ENCODE measurements around the gene EPM2A. TPM values are rescaled to one million over a fixed set of nuclear protein-coding genes. Genes with fewer than 3 reads are reported as not detected.

The EPM2A gene
- total RNA-seq = 14.0 TPM

DNA sequence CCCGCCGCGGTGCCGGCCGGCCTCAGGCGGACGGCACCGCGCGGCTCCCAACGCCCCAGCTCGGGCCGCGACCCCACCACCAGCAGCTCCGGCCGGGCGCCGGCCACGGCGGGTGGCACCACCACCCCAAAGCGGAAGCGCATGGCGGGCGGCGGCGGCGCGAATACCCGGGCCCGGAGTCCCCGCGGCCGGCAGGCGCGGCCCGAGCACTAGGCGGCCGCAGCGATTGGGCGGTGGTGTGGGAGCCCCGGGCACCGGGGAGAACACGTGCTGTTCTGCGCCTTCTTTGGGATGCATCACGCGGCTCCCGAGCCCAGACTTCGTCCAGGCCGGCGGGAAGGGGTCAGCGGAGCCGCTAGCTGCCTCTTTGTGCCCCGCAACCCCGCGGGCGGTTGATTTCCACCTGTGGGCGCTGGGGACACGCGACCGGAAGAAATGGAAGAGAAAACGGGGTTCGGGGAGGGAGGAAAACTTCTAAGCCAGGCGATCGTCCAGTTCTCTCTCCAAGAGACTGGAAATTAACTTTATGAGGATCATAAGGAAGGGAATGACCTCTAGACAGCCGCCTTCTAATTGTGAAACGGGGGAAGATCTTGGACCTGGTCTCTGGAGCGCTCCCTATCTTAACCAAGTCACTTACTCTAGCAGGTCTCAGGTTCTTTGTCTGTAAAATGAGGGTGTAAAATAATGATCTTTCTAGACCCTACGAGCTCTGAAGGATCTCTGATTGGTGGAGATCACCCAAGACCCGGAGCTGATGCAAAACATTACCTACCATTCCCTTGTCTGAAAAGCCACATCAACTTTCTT, at the start of gene EPM2A:
Gene EPM2A (minus strand): TSS at position 165 of the 810 bp plus-strand sequence. CDS start 22 bp downstream, at position 143.
- peak in 1 of 2 donors; percentile 89 for DNase-seq (ENCODE audit: extremely low spot score in 2 of 2)
- Histone ChIP-seq H3K4me1 (peaks cover 10% of the 10 kb centered on the region), H3K9me3 (no peaks in the 10 kb centered on the region), H3K4me3 (peak within 1 kb of the TSS; percentile 74 to 80), H3K27me3 (no peaks in the 10 kb centered on the region), H3K36me3 (no peaks in the 10 kb centered on the region), H3K27ac (peak within 1 kb of the TSS; percentile 95)
- TF ChIP-seq POLR2AphosphoS5 (IDR thresholded peaks at IDR 0.05; ENCODE audit: insufficient read depth in 1 of 2, low read depth in 1 of 2) = peak; percentile 13 to 79
- TF ChIP-seq, protein P1, sequence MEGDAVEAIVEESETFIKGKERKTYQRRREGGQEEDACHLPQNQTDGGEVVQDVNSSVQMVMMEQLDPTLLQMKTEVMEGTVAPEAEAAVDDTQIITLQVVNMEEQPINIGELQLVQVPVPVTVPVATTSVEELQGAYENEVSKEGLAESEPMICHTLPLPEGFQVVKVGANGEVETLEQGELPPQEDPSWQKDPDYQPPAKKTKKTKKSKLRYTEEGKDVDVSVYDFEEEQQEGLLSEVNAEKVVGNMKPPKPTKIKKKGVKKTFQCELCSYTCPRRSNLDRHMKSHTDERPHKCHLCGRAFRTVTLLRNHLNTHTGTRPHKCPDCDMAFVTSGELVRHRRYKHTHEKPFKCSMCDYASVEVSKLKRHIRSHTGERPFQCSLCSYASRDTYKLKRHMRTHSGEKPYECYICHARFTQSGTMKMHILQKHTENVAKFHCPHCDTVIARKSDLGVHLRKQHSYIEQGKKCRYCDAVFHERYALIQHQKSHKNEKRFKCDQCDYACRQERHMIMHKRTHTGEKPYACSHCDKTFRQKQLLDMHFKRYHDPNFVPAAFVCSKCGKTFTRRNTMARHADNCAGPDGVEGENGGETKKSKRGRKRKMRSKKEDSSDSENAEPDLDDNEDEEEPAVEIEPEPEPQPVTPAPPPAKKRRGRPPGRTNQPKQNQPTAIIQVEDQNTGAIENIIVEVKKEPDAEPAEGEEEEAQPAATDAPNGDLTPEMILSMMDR (IDR thresholded peaks at IDR 0.05) = no peak
- intact Hi-C loops (cut with DNase I) = loop anchor here (10.0 kb wide), 1 partner anchor 79 kb away; the partner anchor contains the start of gene FBXO30

DNA sequence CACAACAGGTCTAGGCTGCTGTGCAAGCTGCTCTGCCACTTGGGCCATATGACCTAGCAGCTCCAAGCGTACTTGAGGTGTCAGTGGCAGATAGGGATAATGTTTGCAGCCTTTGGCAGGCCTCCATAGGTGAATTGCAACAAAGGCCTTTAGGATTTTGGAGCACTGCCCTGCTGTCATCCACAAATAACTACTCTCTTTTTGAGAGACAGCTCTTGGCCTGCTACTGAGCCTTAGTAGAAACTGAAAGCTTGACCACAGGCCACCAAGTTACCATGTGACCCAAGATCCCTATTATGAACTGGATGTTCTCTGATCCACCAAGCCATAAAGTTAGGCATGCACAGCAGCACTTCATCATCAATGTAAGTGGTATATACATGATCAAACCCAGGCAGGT, 49.4 kb upstream of the EPM2A start:
- Histone ChIP-seq H3K4me3 (no peak overlapping the region), H3K27ac (no peak overlapping the region), H3K36me3 (no peaks in the 10 kb centered on the region), H3K27me3 (no peaks in the 10 kb centered on the region), H3K9me3 (no peaks in the 10 kb centered on the region), H3K4me1 (no peaks in the 10 kb centered on the region)
- TF ChIP-seq POLR2AphosphoS5 (IDR thresholded peaks at IDR 0.05; ENCODE audit: insufficient read depth in 1 of 2, low read depth in 1 of 2) (no peak), POLR2A (IDR thresholded peaks at IDR 0.05) (no peak)
- TF ChIP-seq, protein P1 (IDR thresholded peaks at IDR 0.05) = no peak
- no peak for DNase-seq (ENCODE audit: extremely low spot score in 2 of 2)
- intact Hi-C loops (cut with DNase I) = no loop called here

DNA sequence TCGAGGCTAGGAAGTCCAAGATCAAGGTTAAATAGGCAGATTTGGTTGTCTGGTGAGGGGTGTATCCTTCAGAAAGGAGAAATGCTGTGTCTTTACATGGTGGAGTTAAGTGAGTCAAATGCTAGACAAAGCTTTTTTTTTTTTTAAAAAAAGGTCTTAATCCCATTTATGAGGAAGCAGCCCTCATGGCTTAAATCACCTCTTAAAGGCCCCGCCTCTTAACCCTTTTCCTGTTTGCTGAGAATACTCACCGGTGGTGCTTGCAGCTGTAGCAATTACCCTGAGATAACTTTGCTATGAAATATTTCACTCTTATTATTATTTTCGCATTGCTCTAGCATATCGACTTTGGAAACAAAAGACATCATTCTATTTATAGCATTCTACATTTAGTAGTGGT, 48.5 kb upstream of the EPM2A start:
- intact Hi-C loops (cut with DNase I) = no loop called here

DNA sequence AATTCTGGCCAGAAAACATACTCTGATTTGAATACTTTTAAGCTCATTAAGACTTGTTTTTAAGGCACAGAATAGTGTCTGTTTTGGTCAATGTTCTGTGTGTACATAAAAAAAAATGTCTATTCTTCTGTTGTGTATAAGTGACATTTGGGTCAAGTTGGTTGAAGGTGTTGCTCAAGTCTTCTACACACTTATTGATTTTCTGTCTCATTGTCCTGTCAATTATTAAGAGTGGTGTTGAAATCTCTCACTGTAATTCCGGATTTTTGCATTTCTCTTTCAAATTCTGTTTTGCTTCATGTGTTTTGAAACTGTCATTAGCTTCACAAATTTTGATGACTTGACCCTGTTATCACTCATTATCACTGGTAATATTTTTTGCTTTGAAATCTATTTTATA, 37.5 kb upstream of the EPM2A start:
- H3K27me3 ChIP-seq = no peaks in the 10 kb centered on the region
- peaks cover 4% of the 10 kb centered on the region for H3K9me3 ChIP-seq
- H3K4me1 ChIP-seq = no peaks in the 10 kb centered on the region
- H3K4me3 ChIP-seq = no peak overlapping the region
- no peaks in the 10 kb centered on the region for H3K36me3 ChIP-seq
- no peak for DNase-seq (ENCODE audit: extremely low spot score in 2 of 2)
- intact Hi-C loops (cut with DNase I) = no loop called here
- TF ChIP-seq POLR2A (IDR thresholded peaks at IDR 0.05) = no peak
- TF ChIP-seq POLR2AphosphoS5 (IDR thresholded peaks at IDR 0.05; ENCODE audit: insufficient read depth in 1 of 2, low read depth in 1 of 2) = no peak
- TF ChIP-seq, protein P1 (IDR thresholded peaks at IDR 0.05) = no peak
- H3K27ac ChIP-seq = no peak overlapping the region

More for the DNA sequence above, 48.5 kb upstream of the EPM2A start:
- Histone ChIP-seq H3K4me1 (no peaks in the 10 kb centered on the region), H3K4me3 (no peak overlapping the region), H3K27ac (no peak overlapping the region), H3K36me3 (no peaks in the 10 kb centered on the region), H3K27me3 (no peaks in the 10 kb centered on the region), H3K9me3 (no peaks in the 10 kb centered on the region)
- TF ChIP-seq, protein P1 (IDR thresholded peaks at IDR 0.05) = no peak
- TF ChIP-seq POLR2A (IDR thresholded peaks at IDR 0.05) = no peak
- TF ChIP-seq POLR2AphosphoS5 (IDR thresholded peaks at IDR 0.05; ENCODE audit: insufficient read depth in 1 of 2, low read depth in 1 of 2) = no peak
- DNase-seq (ENCODE audit: extremely low spot score in 2 of 2) = no peak

DNA sequence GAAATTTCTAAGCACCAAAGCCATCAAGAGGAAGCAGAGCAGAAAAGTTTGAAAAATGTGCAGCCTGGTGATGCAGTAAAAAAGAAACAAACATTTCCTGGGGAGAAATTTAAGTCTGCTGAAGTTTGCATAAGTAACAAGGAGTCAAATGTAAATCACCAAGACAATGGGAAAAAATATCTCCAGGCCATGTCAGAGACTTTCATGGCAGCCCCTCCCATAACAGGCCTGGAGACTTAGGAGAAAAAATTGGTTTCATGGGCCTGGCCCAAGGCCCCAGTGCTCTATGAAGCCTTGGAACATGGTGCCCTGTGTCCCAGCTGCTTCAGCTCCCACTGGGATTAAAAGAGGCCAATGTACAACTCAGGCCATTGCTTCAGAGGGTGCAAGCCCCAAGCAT, 30.1 kb upstream of the EPM2A start:
- H3K27ac ChIP-seq = no peak overlapping the region
- no peaks in the 10 kb centered on the region for H3K9me3 ChIP-seq
- no peaks in the 10 kb centered on the region for H3K4me1 ChIP-seq
- no peak for DNase-seq (ENCODE audit: extremely low spot score in 2 of 2)
- intact Hi-C loops (cut with DNase I) = no loop called here
- no peak overlapping the region for H3K4me3 ChIP-seq
- H3K36me3 ChIP-seq = no peaks in the 10 kb centered on the region
- TF ChIP-seq POLR2A (IDR thresholded peaks at IDR 0.05) (no peak), POLR2AphosphoS5 (IDR thresholded peaks at IDR 0.05; ENCODE audit: insufficient read depth in 1 of 2, low read depth in 1 of 2) (no peak)
- TF ChIP-seq, protein P1 (IDR thresholded peaks at IDR 0.05) = no peak
- H3K27me3 ChIP-seq = no peaks in the 10 kb centered on the region

Data from vagina (tissue), 2 donors.